GM11168 (cell line): ENCODE results near the gene MMAA.

Experiments
- in situ Hi-C: fragments of 300-500 bp; cut with MboI; formaldehyde crosslinking; loops from one replicate; pipeline ENCODE4 v1.12.0; 2022; ENCODE audit warnings: low sequenced_read_pairs; ENCODE audit not compliant: unreplicated experiment

Gene MMAA

GRCh38 chr4:145697332-145697731, 78.1 kb downstream of the MMAA start:
- in situ Hi-C loops = no loop called here

- in situ Hi-C loops = no loop called here
Observed at GRCh38 chr4:145698507-145698906, 79.3 kb downstream of the MMAA start.

- in situ Hi-C loops = no loop called here
Observed at GRCh38 chr4:145703850-145704497, 84.8 kb downstream of the MMAA start.

GRCh38 chr4:145709336-145709735, 90.2 kb downstream of the MMAA start:
- in situ Hi-C loops = no loop called here
